Measurements from ENCODE around the gene SNAPIN. TPM values are rescaled to one million over a fixed set of nuclear protein-coding genes. Genes with fewer than 3 reads are reported as not detected.

Gene SNAPIN
- total RNA-seq, 1 experiment from 2014 or later = 29.0 TPM

- H3K79me1 ChIP-seq (ENCODE audit: insufficient read depth, low read depth, low read length, poor library complexity, severe bottlenecking) = peaks cover 6% of the 10 kb centered on the region
- no peaks in the 10 kb centered on the region for H4K20me1 ChIP-seq (ENCODE audit: control insufficient read depth, insufficient read depth, insufficient read length)
Observed at GRCh38 chr1:153663211-153663610, 4.7 kb downstream of the SNAPIN start.

More at GRCh38 chr1:153663211-153663610, 4.7 kb downstream of the SNAPIN start:
- Histone ChIP-seq H2AFZ (ENCODE audit: low read length) (no peak overlapping the region), H3T11ph (ENCODE audit: low read length) (no peak overlapping the region), H3K4me2 (ENCODE audit: insufficient read depth, insufficient read length, low read length) (no peak overlapping the region), H2BK120ac (ENCODE audit: low read depth, low read length, poor library complexity, severe bottlenecking) (no peak overlapping the region), H3K9me3 (ENCODE audit: control insufficient read depth, low read depth, low read length) (no peaks in the 10 kb centered on the region), H2AK5ac (ENCODE audit: insufficient read length, low read length) (no peak overlapping the region), H2BK20ac (ENCODE audit: low read depth, low read length, poor library complexity, severe bottlenecking) (no peak overlapping the region), H3K23ac (ENCODE audit: insufficient read length, low read depth, low read length) (no peak overlapping the region), H3K27me3 (ENCODE audit: insufficient read depth, low read length) (no peaks in the 10 kb centered on the region), H3K4ac (ENCODE audit: low read depth, low read length) (no peak overlapping the region), H3K4me1 (ENCODE audit: insufficient read depth, low read length) (0 out of 2 replicates have a peak, but pooled peaks cover 2% of the 10 kb centered on the region), H2BK15ac (ENCODE audit: low read depth, low read length) (no peak overlapping the region), H3K27ac (ENCODE audit: insufficient read length, low read depth, low read length) (no peak overlapping the region), H3K56ac (ENCODE audit: insufficient read length, low read depth, low read length) (no peak overlapping the region), H3K23me2 (ENCODE audit: insufficient read length, low read depth, low read length, poor library complexity, severe bottlenecking) (peaks cover 5% of the 10 kb centered on the region), H4K5ac (ENCODE audit: insufficient read length, low read depth, low read length) (no peak overlapping the region), H3K14ac (ENCODE audit: insufficient read depth, low read length) (no peak overlapping the region), H2BK5ac (ENCODE audit: insufficient read length, low read length) (no peak overlapping the region), H3K9ac (ENCODE audit: extremely low read depth, insufficient read length, low read length) (no peak overlapping the region), H4K91ac (ENCODE audit: insufficient read length, low read depth, low read length) (no peak overlapping the region), H4K8ac (replicated peaks; ENCODE audit: insufficient read length, low read depth, low read length) (no peak overlapping the region), H3K79me2 (ENCODE audit: insufficient read depth, low read length) (no peaks in the 10 kb centered on the region; the same call in 1 of the 2 replicates), H3K18ac (ENCODE audit: insufficient read length, low read depth, low read length) (no peak overlapping the region), H2BK12ac (ENCODE audit: insufficient read length, low read depth, low read length) (no peak overlapping the region)
- Mint-ChIP-seq H3K36me3 (ENCODE audit: insufficient read depth in 1 of 3, low read depth in 3 of 3) (peaks cover 26 to 80% (median 55%) of the 10 kb centered on the region in 3 experiments), H3K4me3 (no peak overlapping the region), H3K27me3 (ENCODE audit: low read depth) (no peaks in the 10 kb centered on the region), H3K27ac (no peak overlapping the region), H3K4me1 (peaks cover 9% of the 10 kb centered on the region in 2 experiments), H3K9me3 (no peaks in the 10 kb centered on the region)
- DNase-seq = no peak
- no CpG with 5 or more reads among the region's 5 CpGs for WGBS (ENCODE audit: extremely low coverage, insufficient read length, low lambda C conversion rate)
- TF ChIP-seq CTCF (conservative IDR thresholded peaks at IDR 0.05) = no peak

Measured in H9 (cell line).